ENCODE measurements around the gene WDR27. TPM values are rescaled to one million over a fixed set of nuclear protein-coding genes. Genes with fewer than 3 reads are reported as not detected.
"Not testable (repeated sequence)": the region's sequence is repeated elsewhere in the genome, so short reads cannot be mapped to it uniquely, and the experiment has no call there.

The WDR27 gene
- total and polyA plus RNA-seq, 11 donors, result 2.2 to 12.3 (median 5.7) TPM

DNA sequence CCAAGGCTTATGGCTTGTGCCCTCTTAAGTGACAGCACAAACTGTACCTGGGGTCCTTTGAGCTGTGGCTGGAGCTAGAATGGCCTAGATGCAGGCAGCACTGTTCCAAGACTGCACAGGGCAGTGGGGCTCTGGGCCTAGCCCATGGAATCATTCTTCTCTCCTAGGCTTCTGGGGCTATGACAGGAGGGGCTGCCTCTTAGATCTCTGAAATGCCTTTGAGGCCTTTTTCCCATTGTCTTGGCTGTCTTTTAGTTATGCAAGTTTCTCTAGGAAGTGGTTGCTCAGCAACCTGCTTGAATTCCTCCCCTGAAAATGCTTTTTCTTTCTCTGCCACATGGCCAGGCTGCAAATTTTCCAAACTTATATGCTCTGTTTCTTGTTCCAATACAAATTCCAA lies 183.4 kb downstream of the WDR27 start:
- Histone ChIP-seq H3K9me3 (peaks cover 0 to 28% (median 9%) of the 10 kb centered on the region in 12 donors), H3K36me3 (no peaks in the 10 kb centered on the region), H3K4me1 (no peaks in the 10 kb centered on the region), H3K4me3 (no peak overlapping the region), H3K27ac (no peak overlapping the region), H3K27me3 (no peaks in the 10 kb centered on the region)
- TF ChIP-seq POLR2A (IDR thresholded peaks at IDR 0.05), result no peak
- TF ChIP-seq, protein P1, sequence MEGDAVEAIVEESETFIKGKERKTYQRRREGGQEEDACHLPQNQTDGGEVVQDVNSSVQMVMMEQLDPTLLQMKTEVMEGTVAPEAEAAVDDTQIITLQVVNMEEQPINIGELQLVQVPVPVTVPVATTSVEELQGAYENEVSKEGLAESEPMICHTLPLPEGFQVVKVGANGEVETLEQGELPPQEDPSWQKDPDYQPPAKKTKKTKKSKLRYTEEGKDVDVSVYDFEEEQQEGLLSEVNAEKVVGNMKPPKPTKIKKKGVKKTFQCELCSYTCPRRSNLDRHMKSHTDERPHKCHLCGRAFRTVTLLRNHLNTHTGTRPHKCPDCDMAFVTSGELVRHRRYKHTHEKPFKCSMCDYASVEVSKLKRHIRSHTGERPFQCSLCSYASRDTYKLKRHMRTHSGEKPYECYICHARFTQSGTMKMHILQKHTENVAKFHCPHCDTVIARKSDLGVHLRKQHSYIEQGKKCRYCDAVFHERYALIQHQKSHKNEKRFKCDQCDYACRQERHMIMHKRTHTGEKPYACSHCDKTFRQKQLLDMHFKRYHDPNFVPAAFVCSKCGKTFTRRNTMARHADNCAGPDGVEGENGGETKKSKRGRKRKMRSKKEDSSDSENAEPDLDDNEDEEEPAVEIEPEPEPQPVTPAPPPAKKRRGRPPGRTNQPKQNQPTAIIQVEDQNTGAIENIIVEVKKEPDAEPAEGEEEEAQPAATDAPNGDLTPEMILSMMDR (IDR thresholded peaks at IDR 0.05), result no peak
- intact Hi-C loops (cut with DNase I), result loop anchor here in 4 of 10 donors (2.0 to 10.0 kb wide), 3 partner anchors 562 to 621 kb away; no protein-coding TSS in a partner anchor
- no peak for ATAC-seq
- no peak for DNase-seq

DNA sequence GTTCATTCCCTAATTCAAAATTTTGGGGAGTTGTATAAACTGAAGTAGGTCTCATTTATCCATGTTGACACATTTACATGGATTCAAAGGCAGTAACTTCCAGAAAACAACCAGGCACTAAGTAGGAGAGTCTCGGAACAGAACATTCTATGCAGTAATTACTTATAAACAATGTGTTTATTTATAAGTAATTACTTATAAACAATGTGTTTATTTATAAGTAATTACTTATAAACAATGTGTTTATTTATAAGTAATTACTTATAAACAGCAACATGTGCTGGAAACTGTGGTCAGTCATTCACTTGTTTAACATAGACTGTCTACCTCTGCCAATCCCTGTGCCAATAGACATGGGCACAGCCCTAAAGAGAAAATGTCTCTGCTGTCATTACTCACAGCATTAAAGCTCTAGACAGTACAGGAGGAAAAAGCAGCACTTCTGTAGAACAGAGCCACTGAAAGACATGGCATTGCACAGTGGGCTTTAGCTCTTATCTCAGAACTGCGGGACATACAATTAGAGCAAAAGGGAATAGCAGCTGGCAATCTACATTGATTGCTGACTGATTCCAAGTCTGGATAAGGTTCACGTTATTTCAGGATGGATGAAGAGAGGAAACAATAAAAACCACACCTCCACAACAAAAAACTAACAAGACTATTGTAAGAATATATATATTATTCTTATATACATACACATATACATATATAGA lies 188.2 kb downstream of the WDR27 start:
- no peak overlapping the region for H3K27ac ChIP-seq
- ATAC-seq, result no peak
- H3K9me3 ChIP-seq, result peaks cover 0 to 15% (median 8%) of the 10 kb centered on the region in 12 donors
- no peak overlapping the region for H3K4me3 ChIP-seq
- WGBS, 4 donors, result 60 to 73% (median 66%) methylated on average over 3 of the region's 3 CpGs
- no peaks in the 10 kb centered on the region for H3K36me3 ChIP-seq
- TF ChIP-seq, protein P1 (IDR thresholded peaks at IDR 0.05), result no peak
- TF ChIP-seq POLR2A (IDR thresholded peaks at IDR 0.05), result no peak
- H3K27me3 ChIP-seq, result no peaks in the 10 kb centered on the region
- H3K4me1 ChIP-seq, result no peaks in the 10 kb centered on the region
- intact Hi-C loops (cut with DNase I), result loop anchor here in 2 of 10 donors (10.0 kb wide), 1 partner anchor 559 kb away; no protein-coding TSS in a partner anchor
- DNase-seq, result no peak

DNA sequence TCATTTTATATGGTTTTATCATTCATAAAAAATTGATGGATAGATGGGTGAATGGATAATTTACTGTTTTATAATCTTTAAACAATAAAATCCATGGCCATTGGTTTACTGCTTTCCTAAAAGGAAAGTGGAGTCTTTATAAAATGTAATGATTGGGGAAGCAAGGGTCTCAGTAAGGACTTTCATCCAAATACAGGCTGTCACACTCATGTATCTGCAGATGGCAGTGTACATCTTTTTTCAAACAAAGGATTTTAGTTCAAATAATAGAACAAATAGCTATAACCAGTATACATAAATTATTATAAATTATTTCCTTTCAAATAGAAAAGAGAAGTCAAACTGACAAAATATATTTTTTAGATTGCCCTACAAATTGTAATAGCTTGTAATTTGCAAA lies 190.0 kb downstream of the WDR27 start:
- not testable (repeated sequence) for ATAC-seq, H3K4me1 ChIP-seq, H3K36me3 ChIP-seq, H3K27ac ChIP-seq, H3K27me3 ChIP-seq, H3K4me3 ChIP-seq, DNase-seq
- H3K9me3 ChIP-seq, result peaks cover 0 to 12% (median 0%) of the 10 kb centered on the region in 12 donors
- intact Hi-C loops (cut with DNase I), result loop anchor here in 2 of 10 donors (10.0 kb wide), 1 partner anchor 557 kb away; no protein-coding TSS in a partner anchor

DNA sequence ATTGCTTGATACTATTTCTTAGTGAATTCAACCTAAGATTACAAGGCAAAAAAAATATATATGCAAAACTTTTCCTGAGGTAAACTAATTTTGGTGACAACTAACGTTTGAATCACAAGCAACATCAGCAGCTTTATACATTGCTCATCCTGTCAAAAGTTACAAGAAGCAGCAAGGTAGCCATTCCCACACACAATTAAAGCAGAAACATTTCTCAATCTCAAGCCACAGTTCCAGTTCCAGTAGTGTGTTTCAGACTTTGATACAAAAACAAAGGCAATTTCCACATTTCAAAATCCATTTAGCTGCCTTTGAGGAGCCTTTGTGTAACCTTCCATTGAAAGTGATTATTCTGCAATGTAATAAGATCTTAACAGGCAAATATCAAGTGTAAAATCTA lies 191.0 kb downstream of the WDR27 start:
- TF ChIP-seq, protein P1 (IDR thresholded peaks at IDR 0.05), result no peak
- TF ChIP-seq POLR2A (IDR thresholded peaks at IDR 0.05), result no peak
- intact Hi-C loops (cut with DNase I), result loop anchor here in 2 of 10 donors (10.0 kb wide), 1 partner anchor 556 kb away; no protein-coding TSS in a partner anchor
- no peaks in the 10 kb centered on the region for H3K4me1 ChIP-seq
- peaks cover 0 to 12% (median 0%) of the 10 kb centered on the region in 12 donors for H3K9me3 ChIP-seq
- ATAC-seq (no peak), DNase-seq (no peak)
- 64 to 90% (median 75%) methylated on average over 1 of the region's 1 CpG for WGBS, 4 donors
- H3K36me3 ChIP-seq, result no peaks in the 10 kb centered on the region
- H3K27me3 ChIP-seq, result no peaks in the 10 kb centered on the region
- no peak overlapping the region for H3K4me3 ChIP-seq
- H3K27ac ChIP-seq, result no peak overlapping the region

All from heart left ventricle (tissue), 16 donors.